Keratinocyte (primary cell): ENCODE measurements around the gene IL17D. TPM values are rescaled to one million over a fixed set of nuclear protein-coding genes. Genes with fewer than 3 reads are reported as not detected.
A peak's percentile ranks its signal among the peaks of the same experiment; 100 is the strongest.

ENCODE experiments used
- DNase-seq: peaks from one replicate; pipeline ENCODE4 v3.0.0-alpha.2; 2011; ENCODE audit warnings: low read depth, missing footprints, low spot score
- FAIRE-seq: peaks from 2 replicates; lab custom pipeline; 2011; peaks lifted over from hg19 to GRCh38; lab: Jason Lieb, UNC
- H2AFZ ChIP-seq: 2 replicates; pipeline ENCODE4 v1.6.0; 2012; ENCODE audit warnings: low read length, control low read depth, inconsistent platforms; ENCODE audit not compliant: control insufficient read depth
- H3K27ac ChIP-seq: 2 replicates; pipeline ENCODE4 v1.5.1; 2011; ENCODE audit warnings: low read length; ENCODE audit not compliant: control insufficient read depth, insufficient read depth
- H3K27me3 ChIP-seq: 3 replicates; pipeline ENCODE4 v1.6.0; 2011; ENCODE audit warnings: low read length; ENCODE audit not compliant: control insufficient read depth, insufficient read depth; ENCODE audit errors: extremely low read depth
- H3K36me3 ChIP-seq, 2 experiments: 2 replicates in 1 of 2; 3 replicates in 1 of 2; pipeline ENCODE4 v1.5.1; 2011; ENCODE audit warnings: low read length in 2 of 2, mild to moderate bottlenecking in 1 of 2; ENCODE audit not compliant: control insufficient read depth in 2 of 2, insufficient read depth in 2 of 2; ENCODE audit errors: extremely low read depth in 1 of 2
- H3K4me1 ChIP-seq: 3 replicates; pipeline ENCODE4 v1.5.1; 2011; ENCODE audit warnings: low read length; ENCODE audit not compliant: control insufficient read depth, insufficient read depth; ENCODE audit errors: extremely low read depth
- H3K4me2 ChIP-seq: 3 replicates; pipeline ENCODE4 v1.6.0; 2011; ENCODE audit warnings: low read depth, low read length; ENCODE audit not compliant: control insufficient read depth, insufficient read depth; ENCODE audit errors: extremely low read depth
- H3K4me3 ChIP-seq, 3 experiments: fragments of 200-600 bp in 1 of 3; sonication (generic) in 1 of 3; 2 replicates in 2 of 3; 3 replicates in 1 of 3; pipeline ENCODE4 v1.5.1; 2011 to 2016; ENCODE audit warnings: low read length in 3 of 3, mild to moderate bottlenecking in 3 of 3, control low read depth in 2 of 3, inconsistent platforms in 1 of 3, low read depth in 1 of 3, mixed read lengths in 1 of 3, mixed run types in 1 of 3, moderate library complexity in 1 of 3; ENCODE audit not compliant: control insufficient read depth in 2 of 3, insufficient read depth in 2 of 3; ENCODE audit errors: extremely low read depth in 1 of 3
- H3K79me2 ChIP-seq: 2 replicates; pipeline ENCODE4 v1.6.0; 2012; ENCODE audit warnings: low read length; ENCODE audit not compliant: control insufficient read depth, insufficient read depth
- H3K9ac ChIP-seq: 3 replicates; pipeline ENCODE4 v1.6.0; 2011; ENCODE audit warnings: low read length; ENCODE audit not compliant: control insufficient read depth, insufficient read depth; ENCODE audit errors: extremely low read depth
- H3K9me1 ChIP-seq: 3 replicates; pipeline ENCODE4 v1.6.0; 2011; ENCODE audit warnings: low read length; ENCODE audit not compliant: control insufficient read depth, insufficient read depth; ENCODE audit errors: extremely low read depth
- H3K9me3 ChIP-seq: 2 replicates; pipeline ENCODE4 v1.5.1; 2012; ENCODE audit warnings: low read depth, low read length; ENCODE audit not compliant: control insufficient read depth
- H4K20me1 ChIP-seq: 3 replicates; pipeline ENCODE4 v1.6.0; 2011; ENCODE audit warnings: low read length; ENCODE audit not compliant: control insufficient read depth, insufficient read depth; ENCODE audit errors: extremely low read depth
- EZH2 ChIP-seq: IDR thresholded peaks from one replicate; pipeline ENCODE4 v1.6.1; 2012; ENCODE audit warnings: inconsistent platforms, mild to moderate bottlenecking, low read length, moderate library complexity
- dilution Hi-C: fragments of 300-500 bp; cut with MboI; formaldehyde crosslinking; loops from one replicate; pipeline ENCODE4 v1.7.0; 2020; ENCODE audit warnings: low sequenced_read_pairs; ENCODE audit not compliant: extremely low pct_ligation_motif_present
- polyA plus RNA-seq, 5 experiments: library from polyadenylated mRNA; depleted of rRNA in 3 of 5; stranded (reverse) in 3 of 5; stranded (forward) in 1 of 5; unstranded in 1 of 5; fragments of >200 nt; gene quantifications; 1 replicate in 1 of 5; 2 replicates in 3 of 5; 3 replicates in 1 of 5; pipeline versions ENCODE4 v1.2.1 to v1.2.3, GENCODE V29; 2011 to 2012; ENCODE audit warnings: missing spikeins in 2 of 5, low read depth in 1 of 5, low replicate concordance in 1 of 5
- TF ChIP-seq, protein P1 (sequence below), 3 experiments: IDR thresholded peaks in 1 of 3; conservative IDR thresholded peaks in 1 of 3; optimal IDR thresholded peaks in 1 of 3; 2 replicates in 2 of 3; 3 replicates in 1 of 3; pipeline versions ENCODE3 to v1.5.1; 2011; ENCODE audit warnings: low read length in 3 of 3, mild to moderate bottlenecking in 3 of 3, moderate library complexity in 2 of 3, control low read depth in 1 of 3, inconsistent platforms in 1 of 3; ENCODE audit not compliant: insufficient read depth in 2 of 3; ENCODE audit errors: extremely low read depth in 1 of 3

IL17D gene
- polyA plus RNA-seq, 1 donor (not counting 4 experiments of a cell fraction or from before 2014, with no cell fraction given): 0.09 TPM

DNA sequence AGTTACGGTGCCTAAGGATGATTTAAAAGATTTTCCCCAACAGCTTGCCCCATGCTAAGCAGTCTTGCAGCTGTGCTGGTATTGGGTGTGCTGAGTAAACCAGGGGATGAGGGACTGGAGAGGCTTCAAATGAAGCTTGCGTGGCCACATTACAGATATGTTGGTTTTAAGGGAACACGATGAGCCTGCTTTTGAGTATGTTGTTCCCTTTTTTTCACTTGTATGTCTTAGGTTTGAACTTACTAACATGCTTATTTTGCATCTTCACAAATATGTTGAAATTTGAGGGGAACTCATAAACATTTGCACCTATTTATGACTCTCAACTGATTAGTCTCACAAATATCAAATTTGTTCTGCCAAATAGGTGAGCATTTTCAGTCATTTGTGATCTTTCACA, 2.0 kb upstream of the IL17D start:
- peaks cover 7% of the 10 kb centered on the region for H3K27me3 ChIP-seq
- no peaks in the 10 kb centered on the region for H3K79me2 ChIP-seq
- no peaks in the 10 kb centered on the region for H3K9me1 ChIP-seq
- H3K27ac ChIP-seq: no peak overlapping the region
- TF ChIP-seq, protein P1, sequence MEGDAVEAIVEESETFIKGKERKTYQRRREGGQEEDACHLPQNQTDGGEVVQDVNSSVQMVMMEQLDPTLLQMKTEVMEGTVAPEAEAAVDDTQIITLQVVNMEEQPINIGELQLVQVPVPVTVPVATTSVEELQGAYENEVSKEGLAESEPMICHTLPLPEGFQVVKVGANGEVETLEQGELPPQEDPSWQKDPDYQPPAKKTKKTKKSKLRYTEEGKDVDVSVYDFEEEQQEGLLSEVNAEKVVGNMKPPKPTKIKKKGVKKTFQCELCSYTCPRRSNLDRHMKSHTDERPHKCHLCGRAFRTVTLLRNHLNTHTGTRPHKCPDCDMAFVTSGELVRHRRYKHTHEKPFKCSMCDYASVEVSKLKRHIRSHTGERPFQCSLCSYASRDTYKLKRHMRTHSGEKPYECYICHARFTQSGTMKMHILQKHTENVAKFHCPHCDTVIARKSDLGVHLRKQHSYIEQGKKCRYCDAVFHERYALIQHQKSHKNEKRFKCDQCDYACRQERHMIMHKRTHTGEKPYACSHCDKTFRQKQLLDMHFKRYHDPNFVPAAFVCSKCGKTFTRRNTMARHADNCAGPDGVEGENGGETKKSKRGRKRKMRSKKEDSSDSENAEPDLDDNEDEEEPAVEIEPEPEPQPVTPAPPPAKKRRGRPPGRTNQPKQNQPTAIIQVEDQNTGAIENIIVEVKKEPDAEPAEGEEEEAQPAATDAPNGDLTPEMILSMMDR (optimal IDR thresholded peaks at IDR 0.05 in 1 of 3, IDR thresholded peaks at IDR 0.05 in 1 of 3, conservative IDR thresholded peaks at IDR 0.05 in 1 of 3; ENCODE audit: extremely low read depth in 1 of 3, insufficient read depth in 2 of 3, low read length in 3 of 3): no peak
- TF ChIP-seq EZH2: no peak
- H3K9me3 ChIP-seq: no peaks in the 10 kb centered on the region
- no peak overlapping the region for H2AFZ ChIP-seq
- H3K36me3 ChIP-seq: no peaks in the 10 kb centered on the region
- no peak overlapping the region for H3K9ac ChIP-seq
- no peak overlapping the region for H3K4me3 ChIP-seq
- dilution Hi-C loops: no loop called here
- no peak overlapping the region for H3K4me2 ChIP-seq
- H3K4me1 ChIP-seq: no peaks in the 10 kb centered on the region
- H4K20me1 ChIP-seq: no peaks in the 10 kb centered on the region
- no peak for DNase-seq
- FAIRE-seq: no peak

DNA sequence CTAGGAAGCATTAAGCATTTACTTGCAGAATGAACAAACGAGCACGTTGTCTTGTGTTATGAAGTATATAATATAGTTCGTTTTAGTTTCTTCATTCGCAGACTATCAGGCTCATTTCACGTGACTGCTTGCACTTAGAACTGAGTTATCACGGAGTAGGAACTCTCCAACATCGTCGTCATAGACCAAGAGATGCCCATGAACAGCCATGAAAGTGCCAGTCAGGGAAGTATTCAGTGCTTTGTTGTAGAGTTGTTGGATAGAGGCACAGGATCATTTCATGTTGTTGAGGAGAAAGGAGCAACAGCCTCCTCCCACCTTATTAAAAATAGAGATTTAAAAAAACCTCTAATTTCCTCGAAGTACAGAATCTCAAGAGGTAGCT, 977 bp upstream of the IL17D start:
- Histone ChIP-seq H3K9me3 (no peaks in the 10 kb centered on the region), H3K9me1 (no peaks in the 10 kb centered on the region), H3K4me1 (no peaks in the 10 kb centered on the region), H3K27ac (no peak overlapping the region), H3K36me3 (no peaks in the 10 kb centered on the region), H3K27me3 (peaks cover 7% of the 10 kb centered on the region), H3K9ac (no peak overlapping the region), H3K4me2 (peak overlapping the region; percentile 79), H3K79me2 (no peaks in the 10 kb centered on the region), H4K20me1 (no peaks in the 10 kb centered on the region), H2AFZ (no peak overlapping the region), H3K4me3 (peak overlapping the region in 2 of 3 experiments; percentile 63)
- dilution Hi-C loops: no loop called here
- no peak for TF ChIP-seq EZH2
- TF ChIP-seq, protein P1 (optimal IDR thresholded peaks at IDR 0.05 in 1 of 3, IDR thresholded peaks at IDR 0.05 in 1 of 3, conservative IDR thresholded peaks at IDR 0.05 in 1 of 3; ENCODE audit: extremely low read depth in 1 of 3, insufficient read depth in 2 of 3, low read length in 3 of 3): no peak
- FAIRE-seq: no peak
- DNase-seq: no peak
